ENCODE results near the gene CFAP45. TPM values are rescaled to one million over a fixed set of nuclear protein-coding genes. Genes with fewer than 3 reads are reported as not detected.

Gene CFAP45
- total and polyA plus RNA-seq, 9 of the 15 experiments (the other 6 are each of a cell fraction or from before 2014, with no cell fraction given) = 0.65 to 2.4 (median 1.5) TPM

DNA sequence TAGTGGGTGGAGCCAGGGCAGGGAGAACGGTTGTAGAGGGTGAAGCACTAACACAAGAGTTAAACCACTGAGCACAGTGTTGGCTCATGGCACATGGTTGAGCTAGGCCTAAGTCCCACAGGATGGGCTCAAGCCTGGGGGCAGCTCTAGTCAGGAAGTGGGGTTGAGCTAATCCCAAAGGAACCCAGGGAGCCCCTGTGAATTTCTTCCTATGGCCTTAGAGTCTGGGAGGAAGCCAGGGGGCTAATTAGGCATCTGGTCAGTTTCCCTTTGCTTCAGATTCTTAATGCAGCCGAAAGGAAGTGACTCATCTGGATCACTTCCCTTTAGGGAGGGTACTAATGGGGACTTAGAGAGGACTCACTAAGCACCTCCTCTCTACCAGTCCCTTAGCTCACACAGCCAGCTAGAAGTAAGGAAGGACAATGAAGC lies 10.1 kb downstream of the CFAP45 start (continued):
- TF ChIP-seq, protein P1, sequence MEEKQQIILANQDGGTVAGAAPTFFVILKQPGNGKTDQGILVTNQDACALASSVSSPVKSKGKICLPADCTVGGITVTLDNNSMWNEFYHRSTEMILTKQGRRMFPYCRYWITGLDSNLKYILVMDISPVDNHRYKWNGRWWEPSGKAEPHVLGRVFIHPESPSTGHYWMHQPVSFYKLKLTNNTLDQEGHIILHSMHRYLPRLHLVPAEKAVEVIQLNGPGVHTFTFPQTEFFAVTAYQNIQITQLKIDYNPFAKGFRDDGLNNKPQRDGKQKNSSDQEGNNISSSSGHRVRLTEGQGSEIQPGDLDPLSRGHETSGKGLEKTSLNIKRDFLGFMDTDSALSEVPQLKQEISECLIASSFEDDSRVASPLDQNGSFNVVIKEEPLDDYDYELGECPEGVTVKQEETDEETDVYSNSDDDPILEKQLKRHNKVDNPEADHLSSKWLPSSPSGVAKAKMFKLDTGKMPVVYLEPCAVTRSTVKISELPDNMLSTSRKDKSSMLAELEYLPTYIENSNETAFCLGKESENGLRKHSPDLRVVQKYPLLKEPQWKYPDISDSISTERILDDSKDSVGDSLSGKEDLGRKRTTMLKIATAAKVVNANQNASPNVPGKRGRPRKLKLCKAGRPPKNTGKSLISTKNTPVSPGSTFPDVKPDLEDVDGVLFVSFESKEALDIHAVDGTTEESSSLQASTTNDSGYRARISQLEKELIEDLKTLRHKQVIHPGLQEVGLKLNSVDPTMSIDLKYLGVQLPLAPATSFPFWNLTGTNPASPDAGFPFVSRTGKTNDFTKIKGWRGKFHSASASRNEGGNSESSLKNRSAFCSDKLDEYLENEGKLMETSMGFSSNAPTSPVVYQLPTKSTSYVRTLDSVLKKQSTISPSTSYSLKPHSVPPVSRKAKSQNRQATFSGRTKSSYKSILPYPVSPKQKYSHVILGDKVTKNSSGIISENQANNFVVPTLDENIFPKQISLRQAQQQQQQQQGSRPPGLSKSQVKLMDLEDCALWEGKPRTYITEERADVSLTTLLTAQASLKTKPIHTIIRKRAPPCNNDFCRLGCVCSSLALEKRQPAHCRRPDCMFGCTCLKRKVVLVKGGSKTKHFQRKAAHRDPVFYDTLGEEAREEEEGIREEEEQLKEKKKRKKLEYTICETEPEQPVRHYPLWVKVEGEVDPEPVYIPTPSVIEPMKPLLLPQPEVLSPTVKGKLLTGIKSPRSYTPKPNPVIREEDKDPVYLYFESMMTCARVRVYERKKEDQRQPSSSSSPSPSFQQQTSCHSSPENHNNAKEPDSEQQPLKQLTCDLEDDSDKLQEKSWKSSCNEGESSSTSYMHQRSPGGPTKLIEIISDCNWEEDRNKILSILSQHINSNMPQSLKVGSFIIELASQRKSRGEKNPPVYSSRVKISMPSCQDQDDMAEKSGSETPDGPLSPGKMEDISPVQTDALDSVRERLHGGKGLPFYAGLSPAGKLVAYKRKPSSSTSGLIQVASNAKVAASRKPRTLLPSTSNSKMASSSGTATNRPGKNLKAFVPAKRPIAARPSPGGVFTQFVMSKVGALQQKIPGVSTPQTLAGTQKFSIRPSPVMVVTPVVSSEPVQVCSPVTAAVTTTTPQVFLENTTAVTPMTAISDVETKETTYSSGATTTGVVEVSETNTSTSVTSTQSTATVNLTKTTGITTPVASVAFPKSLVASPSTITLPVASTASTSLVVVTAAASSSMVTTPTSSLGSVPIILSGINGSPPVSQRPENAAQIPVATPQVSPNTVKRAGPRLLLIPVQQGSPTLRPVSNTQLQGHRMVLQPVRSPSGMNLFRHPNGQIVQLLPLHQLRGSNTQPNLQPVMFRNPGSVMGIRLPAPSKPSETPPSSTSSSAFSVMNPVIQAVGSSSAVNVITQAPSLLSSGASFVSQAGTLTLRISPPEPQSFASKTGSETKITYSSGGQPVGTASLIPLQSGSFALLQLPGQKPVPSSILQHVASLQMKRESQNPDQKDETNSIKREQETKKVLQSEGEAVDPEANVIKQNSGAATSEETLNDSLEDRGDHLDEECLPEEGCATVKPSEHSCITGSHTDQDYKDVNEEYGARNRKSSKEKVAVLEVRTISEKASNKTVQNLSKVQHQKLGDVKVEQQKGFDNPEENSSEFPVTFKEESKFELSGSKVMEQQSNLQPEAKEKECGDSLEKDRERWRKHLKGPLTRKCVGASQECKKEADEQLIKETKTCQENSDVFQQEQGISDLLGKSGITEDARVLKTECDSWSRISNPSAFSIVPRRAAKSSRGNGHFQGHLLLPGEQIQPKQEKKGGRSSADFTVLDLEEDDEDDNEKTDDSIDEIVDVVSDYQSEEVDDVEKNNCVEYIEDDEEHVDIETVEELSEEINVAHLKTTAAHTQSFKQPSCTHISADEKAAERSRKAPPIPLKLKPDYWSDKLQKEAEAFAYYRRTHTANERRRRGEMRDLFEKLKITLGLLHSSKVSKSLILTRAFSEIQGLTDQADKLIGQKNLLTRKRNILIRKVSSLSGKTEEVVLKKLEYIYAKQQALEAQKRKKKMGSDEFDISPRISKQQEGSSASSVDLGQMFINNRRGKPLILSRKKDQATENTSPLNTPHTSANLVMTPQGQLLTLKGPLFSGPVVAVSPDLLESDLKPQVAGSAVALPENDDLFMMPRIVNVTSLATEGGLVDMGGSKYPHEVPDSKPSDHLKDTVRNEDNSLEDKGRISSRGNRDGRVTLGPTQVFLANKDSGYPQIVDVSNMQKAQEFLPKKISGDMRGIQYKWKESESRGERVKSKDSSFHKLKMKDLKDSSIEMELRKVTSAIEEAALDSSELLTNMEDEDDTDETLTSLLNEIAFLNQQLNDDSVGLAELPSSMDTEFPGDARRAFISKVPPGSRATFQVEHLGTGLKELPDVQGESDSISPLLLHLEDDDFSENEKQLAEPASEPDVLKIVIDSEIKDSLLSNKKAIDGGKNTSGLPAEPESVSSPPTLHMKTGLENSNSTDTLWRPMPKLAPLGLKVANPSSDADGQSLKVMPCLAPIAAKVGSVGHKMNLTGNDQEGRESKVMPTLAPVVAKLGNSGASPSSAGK (IDR thresholded peaks at IDR 0.05) = peak; percentile 31; the same call in 1 of the 2 replicates
- TF ChIP-seq ZBTB2 (IDR thresholded peaks at IDR 0.05) (no peak), GTF2A2 (tag; IDR thresholded peaks at IDR 0.05) (no peak), KLF13 (tag; IDR thresholded peaks at IDR 0.05; ENCODE audit: borderline replicate concordance, low read depth) (no peak), ZBTB34 (CRISPR knock-in tag; IDR thresholded peaks at IDR 0.05) (no peak), HES1 (IDR thresholded peaks at IDR 0.05; ENCODE audit: low read depth) (no peak), MCM2 (IDR thresholded peaks at IDR 0.05; ENCODE audit: low read depth) (no peak), ZNF780A (CRISPR knock-in tag; IDR thresholded peaks at IDR 0.05) (no peak)
- TF ChIP-seq, protein P2, sequence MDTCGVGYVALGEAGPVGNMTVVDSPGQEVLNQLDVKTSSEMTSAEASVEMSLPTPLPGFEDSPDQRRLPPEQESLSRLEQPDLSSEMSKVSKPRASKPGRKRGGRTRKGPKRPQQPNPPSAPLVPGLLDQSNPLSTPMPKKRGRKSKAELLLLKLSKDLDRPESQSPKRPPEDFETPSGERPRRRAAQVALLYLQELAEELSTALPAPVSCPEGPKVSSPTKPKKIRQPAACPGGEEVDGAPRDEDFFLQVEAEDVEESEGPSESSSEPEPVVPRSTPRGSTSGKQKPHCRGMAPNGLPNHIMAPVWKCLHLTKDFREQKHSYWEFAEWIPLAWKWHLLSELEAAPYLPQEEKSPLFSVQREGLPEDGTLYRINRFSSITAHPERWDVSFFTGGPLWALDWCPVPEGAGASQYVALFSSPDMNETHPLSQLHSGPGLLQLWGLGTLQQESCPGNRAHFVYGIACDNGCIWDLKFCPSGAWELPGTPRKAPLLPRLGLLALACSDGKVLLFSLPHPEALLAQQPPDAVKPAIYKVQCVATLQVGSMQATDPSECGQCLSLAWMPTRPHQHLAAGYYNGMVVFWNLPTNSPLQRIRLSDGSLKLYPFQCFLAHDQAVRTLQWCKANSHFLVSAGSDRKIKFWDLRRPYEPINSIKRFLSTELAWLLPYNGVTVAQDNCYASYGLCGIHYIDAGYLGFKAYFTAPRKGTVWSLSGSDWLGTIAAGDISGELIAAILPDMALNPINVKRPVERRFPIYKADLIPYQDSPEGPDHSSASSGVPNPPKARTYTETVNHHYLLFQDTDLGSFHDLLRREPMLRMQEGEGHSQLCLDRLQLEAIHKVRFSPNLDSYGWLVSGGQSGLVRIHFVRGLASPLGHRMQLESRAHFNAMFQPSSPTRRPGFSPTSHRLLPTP (IDR thresholded peaks at IDR 0.05; ENCODE audit: borderline replicate concordance, extremely low read depth, insufficient read length) = no peak

Data from K562 (cell line).